H1 (cell line): ENCODE results near the gene MCRS1. TPM values are rescaled to one million over a fixed set of nuclear protein-coding genes. Genes with fewer than 3 reads are reported as not detected.

Source experiments
- BCL11A ChIP-seq, 2 experiments: IDR thresholded peaks; one replicate each; pipeline ENCODE4 v1.6.1; 2011; ENCODE audit warnings: low read depth in 2 of 2, low read length in 2 of 2, mild to moderate bottlenecking in 2 of 2
- FOSL1 ChIP-seq: IDR thresholded peaks from 2 replicates; pipeline ENCODE4 v1.6.1; 2011; ENCODE audit warnings: mild to moderate bottlenecking, low read depth, low read length, moderate library complexity; ENCODE audit not compliant: insufficient read depth
- polyA plus RNA-seq, 7 experiments: library from polyadenylated mRNA; depleted of rRNA in 3 of 7; stranded (reverse) in 5 of 7; unstranded in 2 of 7; fragments of >200 nt in 5 of 7; fragments of 200-250 nt in 2 of 7; gene quantifications; 1 replicate in 5 of 7; 2 replicates in 1 of 7; 4 replicates in 1 of 7; pipeline versions ENCODE4 v1.2.1 to v1.2.3, GENCODE V29; 2011 to 2013; ENCODE audit warnings: missing spikeins in 2 of 7, mixed read lengths in 2 of 7
- total RNA-seq: library from RNA; stranded (reverse); fragmentation: NEBNext Ultra II Directional; extraction: Animal tissue kit (Norgen Biotek cat#: 25700); gene quantifications from 2 replicates; pipeline ENCODE4 v1.2.1, GENCODE V29; 2021

The MCRS1 gene
- total and polyA plus RNA-seq, 2 of the 8 experiments (the other 6 are each of a cell fraction or from before 2014, with no cell fraction given): 90.3 to 139 TPM

DNA sequence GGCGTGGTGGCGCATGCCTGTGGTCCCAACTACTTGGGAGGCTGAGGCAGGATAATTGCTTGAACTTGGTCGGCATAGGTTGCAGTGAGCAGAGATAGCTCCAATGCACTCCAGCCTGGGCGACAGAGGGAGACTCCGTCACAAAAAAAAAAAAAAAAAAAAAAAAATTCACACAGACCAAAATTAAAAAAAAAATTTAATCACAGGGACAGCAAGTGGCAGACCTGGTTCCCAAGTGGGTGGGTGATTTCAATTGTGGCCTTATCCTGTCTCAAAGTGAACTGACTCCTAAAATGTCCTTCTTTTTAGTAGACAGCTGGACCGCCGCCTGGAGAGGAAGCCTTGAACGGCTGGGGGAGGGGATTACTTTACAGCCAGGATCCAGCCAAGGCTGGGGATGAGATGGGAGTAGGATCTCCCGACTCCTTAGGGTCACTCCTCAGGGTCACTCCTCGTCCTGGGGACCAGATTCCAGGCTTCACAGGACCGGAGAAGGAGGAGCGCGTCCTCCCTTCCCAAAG, 30.7 kb downstream of the MCRS1 start (continued):
- no peak for TF ChIP-seq FOSL1
- TF ChIP-seq BCL11A (IDR thresholded peaks at IDR 0.05; ENCODE audit: low read depth in 2 of 2, low read length in 2 of 2): no peak
